Activated T-helper 1 cell treated with anti-CD3 and anti-CD28 coated beads, Interleukin-12 subunit alpha, Interleukin-12 subunit beta, Interleukin-2, Interleukin-4 antibody, amounts not matched to agents 30 ng/mL and 10 ng/mL and 1 ng/mL, durations not matched to agents 14 hours and 24 hours and 36 hours (primary cell): Measurements from ENCODE around the gene XPO6. TPM values are rescaled to one million over a fixed set of nuclear protein-coding genes. Genes with fewer than 3 reads are reported as not detected.

ENCODE experiments used
- total RNA-seq: library from RNA; stranded (reverse); gene quantifications from 2 replicates; pipeline ENCODE4 v1.2.3, GENCODE V29; 2022

Gene XPO6
- total RNA-seq, 1 donor from 2014 or later, result 225 TPM

Other genes starting within 250 kb of the XPO6 start
- not detected in 2 replicates for gene GSG1L, start 148.3 kb downstream of the XPO6 start, total RNA-seq
- gene SBK1, start 80.6 kb upstream of the XPO6 start, total RNA-seq, result 0.73 and 0.80 TPM in 2 replicates
- gene NPIPB6, start 151.5 kb upstream of the XPO6 start, total RNA-seq, result 2.6 and 4.1 TPM in 2 replicates
- 139 and 192 TPM in 2 replicates for gene EIF3CL, start 191.9 kb upstream of the XPO6 start, total RNA-seq